Vagina (tissue), 2 donors: Measurements from ENCODE around the gene MEST. TPM values are rescaled to one million over a fixed set of nuclear protein-coding genes. Genes with fewer than 3 reads are reported as not detected.

ENCODE experiments used
- DNase-seq, 2 donors: peaks; one replicate each; pipeline ENCODE4 v3.0.0-alpha.2; 2017; ENCODE audit errors: extremely low spot score in 2 of 2
- H3K27ac ChIP-seq: fragments of 200-600 bp; sonication (generic); one replicate; pipeline ENCODE4 v1.5.1; 2019
- H3K27me3 ChIP-seq: fragments of 200-600 bp; sonication (generic); one replicate; pipeline ENCODE4 v1.5.1; 2019
- H3K36me3 ChIP-seq, 2 donors: fragments of 200-600 bp; sonication (generic); one replicate each; pipeline ENCODE4 v1.5.1; 2017 to 2019
- H3K4me1 ChIP-seq: fragments of 200-600 bp; sonication (generic); one replicate; pipeline ENCODE4 v1.5.1; 2019
- H3K4me3 ChIP-seq, 2 donors: fragments of 200-600 bp; sonication (generic); 1 replicate in 1 of 2; 2 replicates in 1 of 2; pipeline ENCODE4 v1.5.1; 2016 to 2019
- H3K9me3 ChIP-seq: fragments of 200-600 bp; sonication (generic); one replicate; pipeline ENCODE4 v1.5.1; 2019
- POLR2A ChIP-seq, 2 donors: fragments of 450-650 bp; IDR thresholded peaks; one replicate each; pipeline ENCODE4 v1.6.1; 2017; ENCODE audit warnings: antibody characterized with exemption in 2 of 2, mild to moderate bottlenecking in 2 of 2, moderate library complexity in 2 of 2
- POLR2AphosphoS5 ChIP-seq, 2 donors: sonication (generic); formaldehyde crosslinking; IDR thresholded peaks; one replicate each; pipeline ENCODE4 v1.9.0; 2017; ENCODE audit warnings: antibody characterized with exemption in 2 of 2, mild to moderate bottlenecking in 2 of 2, low read depth in 1 of 2; ENCODE audit not compliant: insufficient read depth in 1 of 2
- intact Hi-C: fragments of 100-400 bp; cut with DNase I; formaldehyde crosslinking; loops from one replicate; pipeline ENCODE4 v1.15.1; 2023
- total RNA-seq: library from RNA; depleted of rRNA; stranded (reverse); fragments of >200 nt; gene quantifications from one replicate; pipeline ENCODE4 v1.2.3, GENCODE V29; 2016
- TF ChIP-seq, protein P1 (sequence below), 3 experiments: fragments of 450-650 bp in 2 of 3; fragments of 200-600 bp in 1 of 3; sonication (generic) in 1 of 3; IDR thresholded peaks; one replicate each; pipeline ENCODE4 v1.5.1; 2017 to 2019; ENCODE audit warnings: antibody characterized with exemption in 3 of 3, mild to moderate bottlenecking in 2 of 3, moderate library complexity in 2 of 3

The MEST gene, protein sequence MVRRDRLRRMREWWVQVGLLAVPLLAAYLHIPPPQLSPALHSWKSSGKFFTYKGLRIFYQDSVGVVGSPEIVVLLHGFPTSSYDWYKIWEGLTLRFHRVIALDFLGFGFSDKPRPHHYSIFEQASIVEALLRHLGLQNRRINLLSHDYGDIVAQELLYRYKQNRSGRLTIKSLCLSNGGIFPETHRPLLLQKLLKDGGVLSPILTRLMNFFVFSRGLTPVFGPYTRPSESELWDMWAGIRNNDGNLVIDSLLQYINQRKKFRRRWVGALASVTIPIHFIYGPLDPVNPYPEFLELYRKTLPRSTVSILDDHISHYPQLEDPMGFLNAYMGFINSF
- total RNA-seq, result 28.5 TPM

DNA sequence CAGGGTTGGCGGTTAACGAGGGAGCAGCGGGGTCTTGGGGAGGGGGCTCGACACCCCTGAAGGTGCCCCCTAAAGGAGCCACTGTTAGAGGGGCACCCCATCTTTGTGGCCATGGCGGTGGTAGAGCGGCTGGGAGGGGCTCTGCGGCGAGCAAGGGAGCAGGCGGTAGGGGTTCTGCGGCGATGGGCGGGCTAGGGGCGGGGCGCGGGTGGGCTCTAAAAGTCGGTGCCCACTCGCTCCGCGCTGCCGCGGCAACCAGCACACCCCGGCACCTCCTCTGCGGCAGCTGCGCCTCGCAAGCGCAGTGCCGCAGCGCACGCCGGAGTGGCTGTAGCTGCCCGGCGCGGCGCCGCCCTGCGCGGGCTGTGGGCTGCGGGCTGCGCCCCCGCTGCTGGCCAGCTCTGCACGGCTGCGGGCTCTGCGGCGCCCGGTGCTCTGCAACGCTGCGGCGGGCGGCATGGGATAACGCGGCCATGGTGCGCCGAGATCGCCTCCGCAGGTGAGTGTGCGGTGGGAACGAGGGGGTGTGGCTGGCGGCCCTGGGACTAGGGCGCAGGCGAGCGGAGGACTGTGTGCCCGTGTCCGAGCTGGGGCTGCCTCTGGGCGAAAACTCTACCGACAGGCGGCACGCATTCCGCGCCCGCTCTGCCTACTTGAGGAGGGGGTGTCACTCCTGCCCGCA lies at the start of gene MEST:
MEST (plus strand) TSS at position 245 of the 682 bp plus-strand sequence; CDS start at position 474, 229 bp downstream.
- H3K27me3 ChIP-seq, result no peaks in the 10 kb centered on the region
- no peak for DNase-seq
- H3K36me3 ChIP-seq, result no peaks in the 10 kb centered on the region
- intact Hi-C loops, result no loop called here
- no peak within 1 kb of the TSS for H3K27ac ChIP-seq
- peak within 1 kb of the TSS; percentile 36 to 42 for H3K4me3 ChIP-seq
- H3K9me3 ChIP-seq, result no peaks in the 10 kb centered on the region
- TF ChIP-seq POLR2AphosphoS5 (IDR thresholded peaks at IDR 0.05; ENCODE audit: insufficient read depth in 1 of 2, low read depth in 1 of 2) (no peak), POLR2A (IDR thresholded peaks at IDR 0.05) (no peak)
- TF ChIP-seq, protein P1, sequence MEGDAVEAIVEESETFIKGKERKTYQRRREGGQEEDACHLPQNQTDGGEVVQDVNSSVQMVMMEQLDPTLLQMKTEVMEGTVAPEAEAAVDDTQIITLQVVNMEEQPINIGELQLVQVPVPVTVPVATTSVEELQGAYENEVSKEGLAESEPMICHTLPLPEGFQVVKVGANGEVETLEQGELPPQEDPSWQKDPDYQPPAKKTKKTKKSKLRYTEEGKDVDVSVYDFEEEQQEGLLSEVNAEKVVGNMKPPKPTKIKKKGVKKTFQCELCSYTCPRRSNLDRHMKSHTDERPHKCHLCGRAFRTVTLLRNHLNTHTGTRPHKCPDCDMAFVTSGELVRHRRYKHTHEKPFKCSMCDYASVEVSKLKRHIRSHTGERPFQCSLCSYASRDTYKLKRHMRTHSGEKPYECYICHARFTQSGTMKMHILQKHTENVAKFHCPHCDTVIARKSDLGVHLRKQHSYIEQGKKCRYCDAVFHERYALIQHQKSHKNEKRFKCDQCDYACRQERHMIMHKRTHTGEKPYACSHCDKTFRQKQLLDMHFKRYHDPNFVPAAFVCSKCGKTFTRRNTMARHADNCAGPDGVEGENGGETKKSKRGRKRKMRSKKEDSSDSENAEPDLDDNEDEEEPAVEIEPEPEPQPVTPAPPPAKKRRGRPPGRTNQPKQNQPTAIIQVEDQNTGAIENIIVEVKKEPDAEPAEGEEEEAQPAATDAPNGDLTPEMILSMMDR (IDR thresholded peaks at IDR 0.05), result no peak
- H3K4me1 ChIP-seq, result peaks cover 23% of the 10 kb centered on the region

DNA sequence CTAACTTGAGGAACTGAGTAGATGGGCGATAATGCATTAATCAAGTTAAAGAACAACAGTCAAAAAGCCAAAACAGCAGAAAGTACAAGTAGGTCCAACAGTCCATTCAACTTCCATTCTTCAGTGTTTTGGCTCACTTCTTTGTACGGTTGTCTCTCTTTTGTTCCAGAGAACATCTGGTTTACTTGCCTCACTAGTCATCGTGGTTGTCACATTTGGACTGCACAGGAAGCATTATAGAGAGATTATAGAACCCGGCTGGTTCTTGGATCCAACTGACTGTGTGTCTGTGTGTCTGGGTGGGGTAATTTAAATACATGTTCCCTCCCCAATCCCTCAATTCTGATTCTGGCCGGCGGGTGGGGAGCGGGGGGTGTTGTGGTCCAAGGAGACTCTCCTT lies 49.3 kb upstream of the MEST start:
- DNase-seq, result no peak
- Histone ChIP-seq H3K9me3 (no peaks in the 10 kb centered on the region), H3K27ac (no peak overlapping the region), H3K4me1 (peaks cover 10% of the 10 kb centered on the region), H3K27me3 (no peaks in the 10 kb centered on the region), H3K4me3 (no peak overlapping the region), H3K36me3 (no peaks in the 10 kb centered on the region)
- TF ChIP-seq POLR2A (IDR thresholded peaks at IDR 0.05) (no peak), POLR2AphosphoS5 (IDR thresholded peaks at IDR 0.05; ENCODE audit: insufficient read depth in 1 of 2, low read depth in 1 of 2) (no peak)
- TF ChIP-seq, protein P1 (IDR thresholded peaks at IDR 0.05), result no peak
- intact Hi-C loops, result no loop called here

DNA sequence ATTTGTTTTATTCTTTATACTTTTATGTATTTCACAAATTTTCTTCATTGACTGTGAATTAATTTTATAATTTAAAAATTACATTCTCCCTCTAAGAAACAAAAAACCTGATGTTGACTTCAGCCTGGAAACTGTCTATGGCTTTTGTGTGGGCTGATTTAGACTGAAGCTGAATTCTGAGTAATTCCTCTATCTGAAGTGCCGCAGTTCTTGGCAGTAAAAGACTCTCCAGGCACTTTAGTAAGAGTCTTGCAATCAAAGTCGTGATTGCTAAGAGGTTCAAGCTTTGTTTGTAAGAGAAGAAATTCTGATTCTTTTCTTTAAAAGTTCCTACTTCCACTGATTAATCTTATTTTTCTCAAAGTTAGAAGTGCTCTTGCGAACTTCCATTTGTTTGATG lies 47.7 kb upstream of the MEST start:
- no peak for DNase-seq
- Histone ChIP-seq H3K36me3 (no peaks in the 10 kb centered on the region), H3K4me1 (peaks cover 10% of the 10 kb centered on the region), H3K4me3 (no peak overlapping the region), H3K27ac (no peak overlapping the region), H3K27me3 (no peaks in the 10 kb centered on the region), H3K9me3 (no peaks in the 10 kb centered on the region)
- intact Hi-C loops, result no loop called here
- TF ChIP-seq, protein P1 (IDR thresholded peaks at IDR 0.05), result no peak
- TF ChIP-seq POLR2A (IDR thresholded peaks at IDR 0.05) (no peak), POLR2AphosphoS5 (IDR thresholded peaks at IDR 0.05; ENCODE audit: insufficient read depth in 1 of 2, low read depth in 1 of 2) (no peak)

DNA sequence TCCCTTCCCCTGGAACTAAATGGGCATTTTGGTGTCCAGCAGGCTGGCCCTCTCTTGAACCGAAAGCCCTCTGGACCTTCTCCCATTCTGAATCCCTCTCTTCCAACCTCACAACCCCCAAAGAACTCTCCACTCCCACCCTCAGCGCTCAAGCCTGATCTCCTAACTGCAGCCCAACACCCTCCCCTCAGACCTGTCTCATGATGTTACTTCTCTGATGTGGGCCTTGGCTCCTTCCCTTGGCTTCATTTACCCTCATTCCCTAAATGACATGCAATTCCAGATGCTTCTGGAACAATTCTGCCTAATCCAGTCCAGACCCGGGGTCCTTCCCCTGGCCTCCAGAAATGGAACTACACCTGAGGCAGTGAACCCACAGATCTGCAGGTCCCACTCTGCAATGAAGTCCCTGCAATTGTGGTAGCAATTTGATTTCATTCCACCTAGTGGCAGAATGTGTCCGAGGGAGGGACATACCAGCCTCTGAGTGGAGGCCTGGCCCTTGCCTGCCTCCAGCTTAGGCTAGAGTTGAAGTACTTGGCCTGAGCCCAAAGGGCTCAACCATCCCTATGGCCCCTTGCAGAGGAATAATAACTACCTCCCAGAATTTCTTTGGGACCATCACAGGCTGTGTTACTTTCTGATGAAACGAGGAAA lies 47.0 kb upstream of the MEST start:
- intact Hi-C loops, result no loop called here
- Histone ChIP-seq H3K27ac (no peak overlapping the region), H3K9me3 (no peaks in the 10 kb centered on the region), H3K36me3 (no peaks in the 10 kb centered on the region), H3K4me3 (no peak overlapping the region), H3K27me3 (no peaks in the 10 kb centered on the region), H3K4me1 (peaks cover 10% of the 10 kb centered on the region)
- TF ChIP-seq POLR2AphosphoS5 (IDR thresholded peaks at IDR 0.05; ENCODE audit: insufficient read depth in 1 of 2, low read depth in 1 of 2), result no peak
- no peak for TF ChIP-seq POLR2A (IDR thresholded peaks at IDR 0.05)
- TF ChIP-seq, protein P1 (IDR thresholded peaks at IDR 0.05), result no peak
- no peak for DNase-seq
